Neural cell (in vitro differentiated cells): ENCODE data around the gene ESF1.

Source experiments
- EP300 ChIP-seq: fragments of 450-650 bp; conservative IDR thresholded peaks from 2 replicates; pipeline ENCODE4 v1.6.1; 2014; ENCODE audit warnings: antibody characterized with exemption, mild to moderate bottlenecking, moderate library complexity; ENCODE audit not compliant: poor library complexity, severe bottlenecking
- EZH2 ChIP-seq: fragments of 200-600, 300-800 bp; shearing (Covaris generic), sonication (generic); IDR thresholded peaks from 2 replicates; pipeline ENCODE4 v1.6.1; 2014; ENCODE audit warnings: antibody characterized with exemption, low read length, borderline replicate concordance, mild to moderate bottlenecking; ENCODE audit not compliant: insufficient read depth, poor library complexity, severe bottlenecking
- MXI1 ChIP-seq: fragments of 450-650 bp; conservative IDR thresholded peaks from 2 replicates; pipeline ENCODE4 v1.6.1; 2014; ENCODE audit warnings: antibody characterized with exemption, mild to moderate bottlenecking; ENCODE audit not compliant: poor library complexity, severe bottlenecking
- POLR2AphosphoS5 ChIP-seq: IDR thresholded peaks from 2 replicates; pipeline ENCODE4 v1.6.1; 2012
- RAD21 ChIP-seq: fragments of 450-650 bp; conservative IDR thresholded peaks from 2 replicates; pipeline ENCODE4 v1.6.1; 2014; ENCODE audit warnings: antibody characterized with exemption, mild to moderate bottlenecking, moderate library complexity
- SMC3 ChIP-seq: fragments of 450-650 bp; conservative IDR thresholded peaks from 2 replicates; pipeline ENCODE4 v1.6.1; 2014; ENCODE audit warnings: antibody characterized with exemption, mild to moderate bottlenecking, moderate library complexity; ENCODE audit not compliant: poor library complexity
- TAF1 ChIP-seq: IDR thresholded peaks from 2 replicates; pipeline ENCODE4 v1.6.1; 2012; ENCODE audit warnings: low read depth
- TF ChIP-seq, protein P1 (sequence below): fragments of 450-650 bp; IDR thresholded peaks from 2 replicates; pipeline ENCODE4 v1.5.1; 2014; ENCODE audit warnings: antibody characterized with exemption, mild to moderate bottlenecking, moderate library complexity; ENCODE audit not compliant: poor library complexity, severe bottlenecking

DNA sequence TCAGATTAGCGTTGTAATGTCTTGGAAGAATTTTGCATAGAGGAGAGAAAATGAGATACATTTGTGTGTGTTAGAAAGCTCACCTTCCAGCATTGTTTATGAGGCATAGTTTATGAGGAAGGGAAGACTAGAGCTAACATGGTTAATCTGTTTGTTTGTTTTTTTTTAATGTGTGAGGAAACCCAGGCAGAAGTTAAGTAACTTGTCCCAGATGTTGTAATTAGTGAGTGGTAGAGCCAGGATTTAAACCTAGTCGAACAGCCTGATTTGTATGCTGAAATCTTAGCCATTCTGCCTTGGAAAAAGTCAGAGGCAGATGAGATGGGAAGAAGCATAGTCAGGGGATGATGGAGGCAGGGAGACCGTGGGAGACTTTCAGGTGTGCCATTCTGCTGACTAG, 29.2 kb upstream of the ESF1 start:
- TF ChIP-seq POLR2AphosphoS5 (no peak), SMC3 (no peak), EZH2 (no peak), EP300 (no peak), RAD21 (no peak), MXI1 (no peak), TAF1 (no peak)
- TF ChIP-seq, protein P1, sequence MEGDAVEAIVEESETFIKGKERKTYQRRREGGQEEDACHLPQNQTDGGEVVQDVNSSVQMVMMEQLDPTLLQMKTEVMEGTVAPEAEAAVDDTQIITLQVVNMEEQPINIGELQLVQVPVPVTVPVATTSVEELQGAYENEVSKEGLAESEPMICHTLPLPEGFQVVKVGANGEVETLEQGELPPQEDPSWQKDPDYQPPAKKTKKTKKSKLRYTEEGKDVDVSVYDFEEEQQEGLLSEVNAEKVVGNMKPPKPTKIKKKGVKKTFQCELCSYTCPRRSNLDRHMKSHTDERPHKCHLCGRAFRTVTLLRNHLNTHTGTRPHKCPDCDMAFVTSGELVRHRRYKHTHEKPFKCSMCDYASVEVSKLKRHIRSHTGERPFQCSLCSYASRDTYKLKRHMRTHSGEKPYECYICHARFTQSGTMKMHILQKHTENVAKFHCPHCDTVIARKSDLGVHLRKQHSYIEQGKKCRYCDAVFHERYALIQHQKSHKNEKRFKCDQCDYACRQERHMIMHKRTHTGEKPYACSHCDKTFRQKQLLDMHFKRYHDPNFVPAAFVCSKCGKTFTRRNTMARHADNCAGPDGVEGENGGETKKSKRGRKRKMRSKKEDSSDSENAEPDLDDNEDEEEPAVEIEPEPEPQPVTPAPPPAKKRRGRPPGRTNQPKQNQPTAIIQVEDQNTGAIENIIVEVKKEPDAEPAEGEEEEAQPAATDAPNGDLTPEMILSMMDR: no peak
